OCI-LY1 (cell line): ENCODE measurements around the gene RPL41.

Source experiments
- H2AFZ ChIP-seq: fragments of 200-600 bp; sonication (generic), shearing (Covaris generic); 2 replicates; pipeline ENCODE4 v1.6.0; 2014; ENCODE audit warnings: antibody characterized with exemption, mild to moderate bottlenecking, low read length
- H3F3A ChIP-seq: fragments of 200-600 bp; sonication (generic), shearing (Covaris generic); 2 replicates; pipeline ENCODE4 v1.6.0; 2014; ENCODE audit warnings: mild to moderate bottlenecking, antibody characterized with exemption, low read length, moderate library complexity; ENCODE audit not compliant: insufficient read depth
- H3K27ac ChIP-seq: fragments of 200-600 bp; sonication (generic); 2 replicates; pipeline ENCODE4 v1.5.1; 2014; ENCODE audit warnings: low read length, mixed run types, mild to moderate bottlenecking, low read depth; ENCODE audit not compliant: poor library complexity, severe bottlenecking
- H3K27me3 ChIP-seq: fragments of 200-600 bp; sonication (generic); 2 replicates; pipeline ENCODE4 v1.6.0; 2014; ENCODE audit warnings: antibody characterized with exemption, mild to moderate bottlenecking, low read length, moderate library complexity; ENCODE audit not compliant: insufficient read depth
- H3K36me3 ChIP-seq: fragments of 200-600 bp; sonication (generic); 2 replicates; pipeline ENCODE4 v1.6.1; 2014; ENCODE audit warnings: mild to moderate bottlenecking, antibody characterized with exemption, low read length, moderate library complexity, mixed read lengths; ENCODE audit not compliant: insufficient read depth
- H3K4me1 ChIP-seq: fragments of 200-600 bp; sonication (generic); 2 replicates; pipeline ENCODE4 v1.5.1; 2014; ENCODE audit warnings: mild to moderate bottlenecking, low read length, moderate library complexity; ENCODE audit not compliant: insufficient read depth, severe bottlenecking
- H3K4me2 ChIP-seq: fragments of 200-600 bp; sonication (generic), shearing (Covaris generic); 2 replicates; pipeline ENCODE4 v1.6.1; 2014; ENCODE audit warnings: low read length
- H3K4me3 ChIP-seq: fragments of 200-600 bp; sonication (generic); 2 replicates; pipeline ENCODE4 v1.5.1; 2014; ENCODE audit warnings: low read length, low read depth, mild to moderate bottlenecking, mixed read lengths; ENCODE audit not compliant: poor library complexity, severe bottlenecking
- H3K79me2 ChIP-seq: fragments of 200-600 bp; shearing (Covaris generic); 2 replicates; pipeline ENCODE4 v1.6.1; 2016; ENCODE audit warnings: mixed run types, low read length, mixed read lengths; ENCODE audit not compliant: insufficient read depth
- H3K9ac ChIP-seq: fragments of 200-600 bp; sonication (generic), shearing (Covaris generic); 2 replicates; pipeline ENCODE4 v1.6.1; 2014; ENCODE audit warnings: mild to moderate bottlenecking, low read length, mixed read lengths
- H3K9me2 ChIP-seq: fragments of 200-600 bp; sonication (generic), shearing (Covaris generic); 2 replicates; pipeline ENCODE4 v1.6.1; 2014; ENCODE audit warnings: low read depth, mild to moderate bottlenecking, low read length, mixed read lengths
- H3K9me3 ChIP-seq: fragments of 200-600 bp; shearing (Covaris generic); 2 replicates; pipeline ENCODE4 v1.6.1; 2014; ENCODE audit warnings: low read length, mixed read lengths
- H4K20me1 ChIP-seq: fragments of 200-600 bp; sonication (generic), shearing (Covaris generic); 2 replicates; pipeline ENCODE4 v1.6.0; 2016; ENCODE audit warnings: mild to moderate bottlenecking, low read length; ENCODE audit not compliant: insufficient read depth
- CTCF ChIP-seq: fragments of 200-600 bp; sonication (generic), shearing (Covaris generic); IDR thresholded peaks from 2 replicates; pipeline ENCODE4 v1.5.1; 2017; ENCODE audit warnings: mild to moderate bottlenecking, antibody characterized with exemption, low read length, moderate library complexity, mixed read lengths
- EZH2 ChIP-seq: fragments of 200-600 bp; sonication (generic), shearing (Covaris generic); IDR thresholded peaks from 2 replicates; pipeline ENCODE4 v1.8.0; 2017; ENCODE audit warnings: borderline replicate concordance, mixed run types, mild to moderate bottlenecking, antibody characterized with exemption, low read length, moderate library complexity, mixed read lengths

The RPL41 gene

GRCh38 chr12:56130876-56131275, 14.4 kb downstream of the RPL41 start:
- no peaks in the 10 kb centered on the region for H3K9me2 ChIP-seq
- H3K79me2 ChIP-seq = no peaks in the 10 kb centered on the region
- no peaks in the 10 kb centered on the region for H3K9me3 ChIP-seq
- H3K4me2 ChIP-seq = no peak overlapping the region
- no peak overlapping the region for H2AFZ ChIP-seq
- no peak overlapping the region for H3K4me3 ChIP-seq
- peaks cover 26% of the 10 kb centered on the region for H3K4me1 ChIP-seq
- H3F3A ChIP-seq = peaks cover 11% of the 10 kb centered on the region
- H4K20me1 ChIP-seq = no peaks in the 10 kb centered on the region
- peaks cover 52% of the 10 kb centered on the region for H3K36me3 ChIP-seq
- H3K27ac ChIP-seq = no peak overlapping the region
- no peaks in the 10 kb centered on the region for H3K27me3 ChIP-seq
- no peak for TF ChIP-seq CTCF
- no peak for TF ChIP-seq EZH2
- H3K9ac ChIP-seq = no peak overlapping the region

DNA sequence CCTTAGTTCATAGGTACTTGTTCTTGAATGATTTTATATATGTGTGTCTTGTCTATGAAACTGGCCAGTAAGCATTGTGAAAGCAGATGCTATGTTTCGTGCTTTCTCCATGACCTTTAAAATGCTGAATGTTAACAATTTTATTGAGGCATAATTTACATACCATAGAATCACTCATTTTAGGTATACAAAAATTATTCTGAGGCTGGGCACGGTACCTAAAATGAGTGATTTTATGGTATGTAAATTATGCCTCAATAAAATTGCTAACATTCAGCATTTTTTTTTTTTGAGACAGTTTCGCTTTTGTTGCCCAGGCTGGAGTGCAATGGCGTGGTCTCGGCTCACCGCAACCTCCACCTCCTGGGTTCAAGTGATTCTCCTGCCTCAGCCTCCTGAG, 18.5 kb downstream of the RPL41 start:
- H3K4me3 ChIP-seq = no peak overlapping the region
- H3K9ac ChIP-seq = no peak overlapping the region
- peaks cover 91% of the 10 kb centered on the region for H3K36me3 ChIP-seq
- H3K27me3 ChIP-seq = no peaks in the 10 kb centered on the region
- no peak overlapping the region for H3K27ac ChIP-seq
- no peaks in the 10 kb centered on the region for H3K9me3 ChIP-seq
- H3K79me2 ChIP-seq = no peaks in the 10 kb centered on the region
- H3K9me2 ChIP-seq = no peaks in the 10 kb centered on the region
- H3F3A ChIP-seq = no peaks in the 10 kb centered on the region
- no peak overlapping the region for H3K4me2 ChIP-seq
- TF ChIP-seq EZH2 (no peak), CTCF (no peak)
- H2AFZ ChIP-seq = no peak overlapping the region
- H4K20me1 ChIP-seq = no peaks in the 10 kb centered on the region
- peaks cover 1% of the 10 kb centered on the region for H3K4me1 ChIP-seq

GRCh38 chr12:56137853-56138571, 21.6 kb downstream of the RPL41 start:
- H3K9me2 ChIP-seq = no peaks in the 10 kb centered on the region
- no peak overlapping the region for H3K4me2 ChIP-seq
- H4K20me1 ChIP-seq = no peaks in the 10 kb centered on the region
- H3K9me3 ChIP-seq = no peaks in the 10 kb centered on the region
- no peak overlapping the region for H3K27ac ChIP-seq
- H3F3A ChIP-seq = no peaks in the 10 kb centered on the region
- TF ChIP-seq EZH2 = no peak
- TF ChIP-seq CTCF = no peak
- H3K4me3 ChIP-seq = no peak overlapping the region
- H3K27me3 ChIP-seq = no peaks in the 10 kb centered on the region
- H2AFZ ChIP-seq = no peak overlapping the region
- H3K9ac ChIP-seq = no peak overlapping the region
- H3K79me2 ChIP-seq = no peaks in the 10 kb centered on the region
- H3K36me3 ChIP-seq = peaks cover 86% of the 10 kb centered on the region
- H3K4me1 ChIP-seq = no peaks in the 10 kb centered on the region
